HEK293T (cell line): ENCODE measurements around the gene LETM1.

ENCODE experiments used
- NFRKB ChIP-seq: fragments of 450-650 bp; IDR thresholded peaks from 2 replicates; pipeline ENCODE4 v1.6.1; 2016; ENCODE audit warnings: mild to moderate bottlenecking, moderate library complexity
- ZNF384 ChIP-seq: fragments of 450-650 bp; IDR thresholded peaks from 2 replicates; pipeline ENCODE4 v1.6.1; 2016

- TF ChIP-seq NFRKB (no peak), ZNF384 (no peak)
Measured at GRCh38 chr4:1842339-1842895, 13.5 kb downstream of the LETM1 start.
